ENCODE measurements around the gene MIPEP.

DNA sequence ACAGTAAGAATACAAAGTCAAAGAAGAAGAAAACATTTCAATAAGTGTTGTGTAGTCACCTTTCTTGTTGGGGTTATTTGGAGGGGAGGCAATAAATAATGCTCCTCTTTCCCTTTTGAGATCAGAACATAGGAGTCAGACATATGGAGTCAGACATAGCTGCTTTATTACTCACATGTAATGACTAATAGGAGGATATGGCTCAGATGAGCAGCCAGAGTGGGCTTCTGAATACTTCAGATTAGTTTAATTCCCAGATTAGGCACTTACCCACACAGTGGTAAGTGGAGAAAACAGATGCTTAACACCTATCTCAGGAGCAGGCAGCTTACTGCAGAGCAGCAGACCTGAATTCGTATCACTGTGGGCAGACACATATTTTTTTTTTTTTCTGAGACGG is 39.8 kb upstream of the MIPEP start:
- TF ChIP-seq POLR2AphosphoS5 (IDR thresholded peaks at IDR 0.05) (no peak), EP300 (conservative IDR thresholded peaks at IDR 0.05; ENCODE audit: poor library complexity, severe bottlenecking) (no peak), RAD21 (conservative IDR thresholded peaks at IDR 0.05) (no peak)
- TF ChIP-seq, protein P1, sequence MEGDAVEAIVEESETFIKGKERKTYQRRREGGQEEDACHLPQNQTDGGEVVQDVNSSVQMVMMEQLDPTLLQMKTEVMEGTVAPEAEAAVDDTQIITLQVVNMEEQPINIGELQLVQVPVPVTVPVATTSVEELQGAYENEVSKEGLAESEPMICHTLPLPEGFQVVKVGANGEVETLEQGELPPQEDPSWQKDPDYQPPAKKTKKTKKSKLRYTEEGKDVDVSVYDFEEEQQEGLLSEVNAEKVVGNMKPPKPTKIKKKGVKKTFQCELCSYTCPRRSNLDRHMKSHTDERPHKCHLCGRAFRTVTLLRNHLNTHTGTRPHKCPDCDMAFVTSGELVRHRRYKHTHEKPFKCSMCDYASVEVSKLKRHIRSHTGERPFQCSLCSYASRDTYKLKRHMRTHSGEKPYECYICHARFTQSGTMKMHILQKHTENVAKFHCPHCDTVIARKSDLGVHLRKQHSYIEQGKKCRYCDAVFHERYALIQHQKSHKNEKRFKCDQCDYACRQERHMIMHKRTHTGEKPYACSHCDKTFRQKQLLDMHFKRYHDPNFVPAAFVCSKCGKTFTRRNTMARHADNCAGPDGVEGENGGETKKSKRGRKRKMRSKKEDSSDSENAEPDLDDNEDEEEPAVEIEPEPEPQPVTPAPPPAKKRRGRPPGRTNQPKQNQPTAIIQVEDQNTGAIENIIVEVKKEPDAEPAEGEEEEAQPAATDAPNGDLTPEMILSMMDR (IDR thresholded peaks at IDR 0.05; ENCODE audit: poor library complexity, severe bottlenecking) = no peak

Measured in neural cell (in vitro differentiated cells).